Neural cell (in vitro differentiated cells): ENCODE data around the gene CYP2A6. TPM values are rescaled to one million over a fixed set of nuclear protein-coding genes. Genes with fewer than 3 reads are reported as not detected.
"Not testable (repeated sequence)": the region's sequence is repeated elsewhere in the genome, so short reads cannot be mapped to it uniquely, and the experiment has no call there.

ENCODE experiments used
- H2AFZ ChIP-seq: fragments of 200-600, 300-800 bp; sonication (generic), shearing (Covaris generic); 2 replicates; pipeline ENCODE4 v1.6.0; 2014; ENCODE audit warnings: low read depth, mild to moderate bottlenecking, antibody characterized with exemption, low read length, moderate library complexity
- H3F3A ChIP-seq: fragments of 200-600 bp; shearing (Covaris generic); 2 replicates; pipeline ENCODE4 v1.6.1; 2016; ENCODE audit warnings: mild to moderate bottlenecking, moderate library complexity, mixed read lengths, antibody characterized with exemption, low read length; ENCODE audit not compliant: insufficient read depth, poor library complexity, severe bottlenecking
- H3K27ac ChIP-seq: fragments of 200-600, 300-800 bp; sonication (generic), shearing (Covaris generic); 2 replicates; pipeline ENCODE4 v1.5.1; 2014; ENCODE audit warnings: mild to moderate bottlenecking, low read length, moderate library complexity
- H3K27me3 ChIP-seq: fragments of 300-800, 200-600 bp; sonication (generic), shearing (Covaris generic); 2 replicates; pipeline ENCODE4 v1.6.0; 2014; ENCODE audit warnings: mild to moderate bottlenecking, low read depth, low read length, moderate library complexity; ENCODE audit not compliant: insufficient read depth
- H3K36me3 ChIP-seq: fragments of 300-800, 200-600 bp; sonication (generic), shearing (Covaris generic); 2 replicates; pipeline ENCODE4 v1.5.1; 2014; ENCODE audit warnings: mild to moderate bottlenecking, antibody characterized with exemption, low read length, moderate library complexity; ENCODE audit not compliant: insufficient read depth
- H3K4me2 ChIP-seq: fragments of 300-800, 200-600 bp; sonication (generic), shearing (Covaris generic); 2 replicates; pipeline ENCODE4 v1.6.0; 2014; ENCODE audit warnings: mild to moderate bottlenecking, low read length
- H3K4me3 ChIP-seq: fragments of 300-800, 200-600 bp; sonication (generic), shearing (Covaris generic); 2 replicates; pipeline ENCODE4 v1.5.1; 2014; ENCODE audit warnings: mild to moderate bottlenecking, low read length, moderate library complexity
- H3K79me2 ChIP-seq: fragments of 200-600 bp; shearing (Covaris generic); replicated peaks from 2 replicates; pipeline ENCODE4 v1.6.0; 2014; ENCODE audit warnings: mild to moderate bottlenecking, low read length, moderate library complexity; ENCODE audit not compliant: insufficient read depth
- H3K9ac ChIP-seq: fragments of 300-800, 200-600 bp; sonication (generic), shearing (Covaris generic); 2 replicates; pipeline ENCODE4 v1.6.1; 2016; ENCODE audit warnings: mild to moderate bottlenecking, low read length, mixed read lengths
- H3K9me2 ChIP-seq: fragments of 200-600 bp; shearing (Covaris generic); 2 replicates; pipeline ENCODE4 v1.6.1; 2016; ENCODE audit warnings: mild to moderate bottlenecking, low read length, mixed read lengths; ENCODE audit not compliant: insufficient read depth
- H3K9me3 ChIP-seq: fragments of 200-600, 300-800 bp; sonication (generic), shearing (Covaris generic); 2 replicates; pipeline ENCODE4 v1.6.1; 2016; ENCODE audit warnings: mild to moderate bottlenecking, mixed run types, low read length, moderate library complexity, mixed read lengths
- H4K20me1 ChIP-seq: fragments of 200-600 bp; shearing (Covaris generic); 2 replicates; pipeline ENCODE4 v1.6.1; 2016; ENCODE audit warnings: mild to moderate bottlenecking, mixed run types; ENCODE audit not compliant: insufficient read depth
- EP300 ChIP-seq: fragments of 450-650 bp; conservative IDR thresholded peaks from 2 replicates; pipeline ENCODE4 v1.6.1; 2014; ENCODE audit warnings: antibody characterized with exemption, mild to moderate bottlenecking, moderate library complexity; ENCODE audit not compliant: poor library complexity, severe bottlenecking
- EZH2 ChIP-seq: fragments of 200-600, 300-800 bp; shearing (Covaris generic), sonication (generic); IDR thresholded peaks from 2 replicates; pipeline ENCODE4 v1.6.1; 2014; ENCODE audit warnings: antibody characterized with exemption, low read length, borderline replicate concordance, mild to moderate bottlenecking; ENCODE audit not compliant: insufficient read depth, poor library complexity, severe bottlenecking
- MXI1 ChIP-seq: fragments of 450-650 bp; conservative IDR thresholded peaks from 2 replicates; pipeline ENCODE4 v1.6.1; 2014; ENCODE audit warnings: antibody characterized with exemption, mild to moderate bottlenecking; ENCODE audit not compliant: poor library complexity, severe bottlenecking
- POLR2AphosphoS5 ChIP-seq: IDR thresholded peaks from 2 replicates; pipeline ENCODE4 v1.6.1; 2012
- REST ChIP-seq: IDR thresholded peaks from 2 replicates; pipeline ENCODE4 v1.6.1; 2012; ENCODE audit warnings: borderline replicate concordance
- SMC3 ChIP-seq: fragments of 450-650 bp; conservative IDR thresholded peaks from 2 replicates; pipeline ENCODE4 v1.6.1; 2014; ENCODE audit warnings: antibody characterized with exemption, mild to moderate bottlenecking, moderate library complexity; ENCODE audit not compliant: poor library complexity
- TAF1 ChIP-seq: IDR thresholded peaks from 2 replicates; pipeline ENCODE4 v1.6.1; 2012; ENCODE audit warnings: low read depth
- polyA plus RNA-seq: library from polyadenylated mRNA; depleted of rRNA; stranded (reverse); fragments of >200 nt; gene quantifications from 2 replicates; pipeline ENCODE4 v1.2.3, GENCODE V29; 2014

Gene CYP2A6
- polyA plus RNA-seq, 1 donor from 2014 or later: not detected

GRCh38 chr19:40842012-40842411, 8.2 kb downstream of the CYP2A6 start:
- not testable (repeated sequence) for H3K27me3 ChIP-seq, H3K9ac ChIP-seq, H3K27ac ChIP-seq, H3K9me2 ChIP-seq, H3K4me3 ChIP-seq, H3K79me2 ChIP-seq, H3K9me3 ChIP-seq, H2AFZ ChIP-seq, H3K36me3 ChIP-seq, H3F3A ChIP-seq, H4K20me1 ChIP-seq, H3K4me2 ChIP-seq

DNA sequence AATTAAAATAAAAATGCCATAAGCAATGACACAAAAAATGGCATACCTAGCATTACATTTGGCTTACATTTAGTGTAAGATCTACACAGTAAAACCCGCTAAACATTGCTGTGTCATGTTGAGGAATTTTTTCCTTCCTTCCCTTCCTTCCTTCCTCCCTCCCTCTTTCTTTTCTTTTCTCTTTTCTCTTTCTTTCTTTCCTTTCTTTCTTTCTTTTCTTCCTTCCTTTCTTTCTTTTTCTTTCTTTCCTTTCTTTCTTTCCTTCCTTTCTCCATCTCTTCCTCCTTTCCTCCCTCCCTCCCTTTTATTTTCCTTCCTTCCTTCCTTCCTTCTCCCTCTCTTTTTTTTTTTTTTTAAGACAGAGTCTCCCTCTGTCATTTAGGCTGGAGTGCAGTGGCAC, 11.8 kb downstream of the CYP2A6 start:
- not testable (repeated sequence) for H3K36me3 ChIP-seq, H3K9ac ChIP-seq, H4K20me1 ChIP-seq, H3K4me3 ChIP-seq, H3K9me2 ChIP-seq, H3K27me3 ChIP-seq, H3K4me2 ChIP-seq, H3K79me2 ChIP-seq, H3K27ac ChIP-seq, H3F3A ChIP-seq, H3K9me3 ChIP-seq, H2AFZ ChIP-seq

- H3F3A ChIP-seq: no peaks in the 10 kb centered on the region
- no peak overlapping the region for H3K4me2 ChIP-seq
- H3K9ac ChIP-seq: no peak overlapping the region
- no peaks in the 10 kb centered on the region for H3K36me3 ChIP-seq
- H3K4me3 ChIP-seq: no peak overlapping the region
- H3K27me3 ChIP-seq: no peaks in the 10 kb centered on the region
- TF ChIP-seq MXI1: no peak
- no peak for TF ChIP-seq SMC3
- no peak for TF ChIP-seq EP300
- no peak for TF ChIP-seq EZH2
- no peak for TF ChIP-seq TAF1
- no peak for TF ChIP-seq REST
- no peak for TF ChIP-seq POLR2AphosphoS5
- no peak overlapping the region for H2AFZ ChIP-seq
- no peaks in the 10 kb centered on the region for H4K20me1 ChIP-seq
- no peaks in the 10 kb centered on the region for H3K9me3 ChIP-seq
- H3K27ac ChIP-seq: no peak overlapping the region
- no peaks in the 10 kb centered on the region for H3K79me2 ChIP-seq
- H3K9me2 ChIP-seq: no peaks in the 10 kb centered on the region
Measured at GRCh38 chr19:40836754-40837429, 13.4 kb downstream of the CYP2A6 start.

DNA sequence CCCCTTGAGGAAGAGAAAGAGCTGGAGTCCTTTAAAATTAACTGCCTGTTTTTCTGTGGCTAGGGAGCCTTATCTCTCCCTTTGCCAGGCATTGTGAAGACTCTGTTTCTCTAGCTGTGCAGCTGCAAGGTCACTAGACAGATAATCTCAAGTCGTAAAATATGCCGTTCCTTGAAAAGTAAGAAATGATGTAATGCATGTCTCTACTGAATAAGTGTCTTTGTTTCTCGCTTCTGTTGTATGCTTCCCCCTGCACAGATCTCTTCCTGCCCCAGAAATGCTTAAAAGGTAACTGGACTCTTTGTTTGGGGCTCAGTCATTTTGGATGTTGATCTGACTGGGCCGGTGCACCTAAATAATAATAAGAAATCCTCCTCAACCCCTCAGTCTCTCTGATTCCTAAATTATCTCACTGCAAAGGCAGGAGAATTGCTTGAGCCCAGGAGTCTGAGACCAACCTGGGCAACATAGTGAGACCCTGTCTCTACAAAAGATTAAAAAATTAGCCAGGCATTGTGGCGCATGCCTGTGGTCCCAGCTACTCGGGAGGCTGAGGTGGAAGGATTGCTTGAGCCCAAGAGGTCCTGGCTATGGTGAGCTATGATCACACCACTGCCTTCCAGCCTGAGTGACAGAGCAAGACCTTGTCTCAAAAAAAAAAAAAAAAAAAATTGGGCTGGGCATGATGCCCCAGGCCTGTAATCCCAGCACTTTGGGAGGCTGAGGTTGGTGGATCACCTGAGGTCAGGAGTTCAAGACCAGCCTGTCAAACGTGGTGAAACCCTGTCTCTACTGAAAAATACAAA, 16.3 kb downstream of the CYP2A6 start:
- not testable (repeated sequence) for H3K9ac ChIP-seq, H3K9me3 ChIP-seq, H3K4me2 ChIP-seq, H3K36me3 ChIP-seq, H3K79me2 ChIP-seq, H3K9me2 ChIP-seq, H4K20me1 ChIP-seq, H3F3A ChIP-seq, H3K4me3 ChIP-seq, H2AFZ ChIP-seq, H3K27ac ChIP-seq, H3K27me3 ChIP-seq

GRCh38 chr19:40832431-40832790, 17.8 kb downstream of the CYP2A6 start:
- not testable (repeated sequence) for H3K27ac ChIP-seq, H3F3A ChIP-seq, H3K9me2 ChIP-seq, H3K79me2 ChIP-seq, H4K20me1 ChIP-seq, H3K4me2 ChIP-seq, H3K4me3 ChIP-seq, H3K27me3 ChIP-seq, H3K9ac ChIP-seq, H2AFZ ChIP-seq, H3K36me3 ChIP-seq, H3K9me3 ChIP-seq
